SH-SY5Y (cell line): ENCODE data around the gene PXYLP1.

ENCODE experiments used
- GATA2 ChIP-seq: IDR thresholded peaks from 2 replicates; pipeline ENCODE4 v1.6.1; 2011; ENCODE audit warnings: mild to moderate bottlenecking, low read depth, low read length
- GATA3 ChIP-seq: IDR thresholded peaks from 2 replicates; pipeline ENCODE4 v1.6.1; 2011; ENCODE audit warnings: low read depth, mild to moderate bottlenecking, low read length, moderate library complexity

- TF ChIP-seq GATA3 (no peak), GATA2 (no peak)
Observed at GRCh38 chr3:141212101-141212500, 19.5 kb upstream of the PXYLP1 start.
